HepG2 (cell line): ENCODE results near the gene ADAT3. TPM values are rescaled to one million over a fixed set of nuclear protein-coding genes. Genes with fewer than 3 reads are reported as not detected.
A peak's percentile ranks its signal among the peaks of the same experiment; 100 is the strongest.

Experiments used
- EZH2 ChIP-seq: conservative IDR thresholded peaks from 2 replicates; pipeline ENCODE4 v1.6.1; 2012; ENCODE audit warnings: mild to moderate bottlenecking, low read depth, low read length, moderate library complexity
- HNF1A ChIP-seq, 2 experiments: sonication (generic) in 1 of 2; formaldehyde crosslinking in 1 of 2; IDR thresholded peaks; 2 replicates each; pipeline versions ENCODE4 v1.4.0 to v1.6.1; 2016 to 2020; ENCODE audit warnings: borderline replicate concordance in 1 of 2, low read depth in 1 of 2, mild to moderate bottlenecking in 1 of 2, missing genetic modification reagents in 1 of 2
- JDP2 ChIP-seq: sonication (generic); formaldehyde crosslinking; IDR thresholded peaks from 2 replicates; pipeline ENCODE4 v1.8.1; 2022; ENCODE audit warnings: missing genetic modification reagents, borderline replicate concordance
- KLF15 ChIP-seq: sonication (generic); formaldehyde crosslinking; IDR thresholded peaks from 2 replicates; pipeline ENCODE4 v1.8.1; 2023; ENCODE audit warnings: borderline replicate concordance, mild to moderate bottlenecking, inconsistent platforms, missing genetic modification reagents, mixed read lengths
- MXI1 ChIP-seq: IDR thresholded peaks from 3 replicates; pipeline ENCODE4 v1.6.1; 2012; ENCODE audit warnings: low read depth, low read length, inconsistent platforms, borderline replicate concordance
- RAD21 ChIP-seq: fragments of 450-650 bp; formaldehyde crosslinking; IDR thresholded peaks from 2 replicates; pipeline ENCODE4 v1.5.0; 2020; ENCODE audit warnings: mild to moderate bottlenecking
- SSRP1 ChIP-seq: IDR thresholded peaks from 2 replicates; pipeline ENCODE4 v1.6.1; 2016; ENCODE audit warnings: control low read depth
- THRA ChIP-seq: sonication (generic); formaldehyde crosslinking; IDR thresholded peaks from 2 replicates; pipeline ENCODE4 v1.4.0; 2020; ENCODE audit warnings: missing genetic modification reagents, borderline replicate concordance
- TMF1 ChIP-seq: sonication (generic); formaldehyde crosslinking; IDR thresholded peaks from 2 replicates; pipeline ENCODE4 v1.8.1; 2022; ENCODE audit warnings: low read depth, missing genetic modification reagents
- USF2 ChIP-seq, 2 experiments: sonication (generic) in 1 of 2; formaldehyde crosslinking in 1 of 2; IDR thresholded peaks; 2 replicates each; pipeline versions ENCODE4 v1.5.1 to v1.6.1; 2011 to 2020; ENCODE audit warnings: borderline replicate concordance in 1 of 2, low read depth in 1 of 2, low read length in 1 of 2, mild to moderate bottlenecking in 1 of 2, missing genetic modification reagents in 1 of 2, moderate library complexity in 1 of 2
- ZBTB39 ChIP-seq: sonication (generic); formaldehyde crosslinking; IDR thresholded peaks from 2 replicates; pipeline ENCODE4 v1.5.0; 2020; ENCODE audit warnings: missing genetic modification reagents
- ZNF335 ChIP-seq: sonication (generic); formaldehyde crosslinking; IDR thresholded peaks from 2 replicates; pipeline ENCODE4 v1.4.0; 2020; ENCODE audit warnings: missing genetic modification reagents
- ZNF720 ChIP-seq: sonication (generic); formaldehyde crosslinking; IDR thresholded peaks from 2 replicates; pipeline ENCODE4 v1.4.0; 2020; ENCODE audit warnings: missing genetic modification reagents
- ZSCAN22 ChIP-seq: sonication (generic); formaldehyde crosslinking; IDR thresholded peaks from 2 replicates; pipeline ENCODE4 v1.4.0; 2020; ENCODE audit warnings: mild to moderate bottlenecking, missing genetic modification reagents
- ZUFSP ChIP-seq: sonication (generic); formaldehyde crosslinking; IDR thresholded peaks from 2 replicates; pipeline ENCODE4 v1.9.0; 2021; ENCODE audit warnings: missing genetic modification reagents, mild to moderate bottlenecking, borderline replicate concordance
- polyA plus RNA-seq, 8 experiments: library from polyadenylated mRNA; depleted of rRNA in 3 of 8; stranded (reverse) in 7 of 8; unstranded in 1 of 8; fragments of >200 nt; fragmentation: Illumina TruSeq in 4 of 8; extraction: Trizol in 4 of 8; gene quantifications; 2 replicates each; pipeline versions ENCODE4 v1.2.1 to v1.2.3, GENCODE V29; 2011 to 2016; ENCODE audit warnings: low read depth in 4 of 8, missing spikeins in 1 of 8, mixed read lengths in 1 of 8; ENCODE audit not compliant: insufficient read depth in 1 of 8
- total RNA-seq, 5 experiments: library from RNA; depleted of rRNA; stranded (reverse); fragments of >200 nt; fragmentation: Illumina TruSeq; extraction: Trizol; gene quantifications; 2 replicates each; pipeline ENCODE4 v1.2.3, GENCODE V29; 2016; ENCODE audit warnings: low read depth in 1 of 5

ADAT3 gene
- total and polyA plus RNA-seq, 2 of the 13 experiments (the other 11 are each of a cell fraction or from before 2014, with no cell fraction given), result 0.95 to 3.5 TPM

GRCh38 chr19:1942078-1942933 lies 37.1 kb downstream of the ADAT3 start (continued):
- no peak for TF ChIP-seq ZUFSP (CRISPR knock-in tag)
- no peak for TF ChIP-seq USF2 (IDR thresholded peaks at IDR 0.05; ENCODE audit: low read depth, low read length)
- TF ChIP-seq USF2 (CRISPR knock-in tag; IDR thresholded peaks at IDR 0.05; ENCODE audit: borderline replicate concordance), result no peak
- no peak for TF ChIP-seq TMF1 (CRISPR knock-in tag)
- TF ChIP-seq HNF1A (IDR thresholded peaks at IDR 0.05; ENCODE audit: low read depth), result no peak
- peak; percentile 30; the same call in 1 of the 2 replicates for TF ChIP-seq HNF1A (CRISPR knock-in tag; IDR thresholded peaks at IDR 0.05; ENCODE audit: borderline replicate concordance)
- no peak for TF ChIP-seq JDP2 (CRISPR knock-in tag)
- no peak for TF ChIP-seq SSRP1 (CRISPR knock-in tag)
- TF ChIP-seq MXI1, result peak; percentile 76; the same call in 1 of the 3 replicates
- no peak for TF ChIP-seq ZNF720 (CRISPR knock-in tag)
- 0 out of 2 replicates have a peak, but pooled peaks have one; percentile 33 for TF ChIP-seq THRA (CRISPR knock-in tag)
- no peak for TF ChIP-seq EZH2
- no peak for TF ChIP-seq ZSCAN22
- no peak for TF ChIP-seq ZNF335 (CRISPR knock-in tag)
- TF ChIP-seq RAD21 (CRISPR knock-in tag), result no peak
- TF ChIP-seq ZBTB39 (CRISPR knock-in tag), result no peak
- no peak for TF ChIP-seq KLF15 (CRISPR knock-in tag)
